Smooth muscle cell (in vitro differentiated cells): ENCODE measurements around the gene BPIFB3. TPM values are rescaled to one million over a fixed set of nuclear protein-coding genes. Genes with fewer than 3 reads are reported as not detected.

Source experiments
- DNase-seq: peaks from one replicate; lab custom pipeline; 2025; ENCODE audit not compliant: unreplicated experiment; lab: John Stamatoyannopoulos, UW
- H2AFZ ChIP-seq: fragments of 200-600 bp; sonication (generic); 2 replicates; pipeline ENCODE4 v1.6.0; 2016; ENCODE audit warnings: antibody characterized with exemption, low read depth, mild to moderate bottlenecking
- H3F3A ChIP-seq: fragments of 200-600 bp; sonication (generic); 2 replicates; pipeline ENCODE4 v1.6.0; 2017; ENCODE audit warnings: antibody characterized with exemption, low read depth
- H3K27ac ChIP-seq: fragments of 200-600 bp; sonication (generic); 2 replicates; pipeline ENCODE4 v1.5.1; 2016; ENCODE audit warnings: low read depth, mild to moderate bottlenecking
- H3K27me3 ChIP-seq: fragments of 200-600 bp; sonication (generic); 2 replicates; pipeline ENCODE4 v1.6.1; 2016; ENCODE audit warnings: low read depth, mild to moderate bottlenecking
- H3K36me3 ChIP-seq: fragments of 200-600 bp; sonication (generic); 2 replicates; pipeline ENCODE4 v1.5.1; 2016; ENCODE audit warnings: low read depth
- H3K4me1 ChIP-seq: fragments of 200-600 bp; sonication (generic); 2 replicates; pipeline ENCODE4 v1.5.1; 2016; ENCODE audit warnings: low read depth
- H3K4me2 ChIP-seq: fragments of 200-600 bp; sonication (generic); 2 replicates; pipeline ENCODE4 v1.6.0; 2016; ENCODE audit warnings: mild to moderate bottlenecking
- H3K4me3 ChIP-seq: fragments of 200-600 bp; sonication (generic); 2 replicates; pipeline ENCODE4 v1.5.1; 2016; ENCODE audit warnings: mild to moderate bottlenecking
- H3K79me2 ChIP-seq: fragments of 200-600 bp; sonication (generic); 2 replicates; pipeline ENCODE4 v1.6.0; 2016; ENCODE audit warnings: low read depth, mild to moderate bottlenecking
- H3K9ac ChIP-seq: fragments of 200-600 bp; sonication (generic); 2 replicates; pipeline ENCODE4 v1.6.0; 2016; ENCODE audit warnings: low read depth
- H3K9me3 ChIP-seq: fragments of 200-600 bp; sonication (generic); replicated peaks from 2 replicates; pipeline ENCODE4 v1.5.1; 2016; ENCODE audit warnings: low read depth
- H4K20me1 ChIP-seq: fragments of 200-600 bp; sonication (generic); 2 replicates; pipeline ENCODE4 v1.6.0; 2016; ENCODE audit warnings: low read depth
- WGBS: methylation state at CpG from one replicate; pipeline ENCODE4 v1.1.7; 2016; ENCODE audit warnings: low lambda C conversion rate; 5-methylcytosine and 5-hydroxymethylcytosine counted together
- polyA plus RNA-seq: library from polyadenylated mRNA; unstranded; fragments of >200 nt; fragmentation: Nextera tagmentation; extraction: Ambion mirVana; gene quantifications from 2 replicates; pipeline ENCODE4 v1.2.1, GENCODE V29; 2016
- total RNA-seq: library from RNA; depleted of rRNA; stranded (reverse); fragments of >200 nt; gene quantifications from 2 replicates; pipeline ENCODE4 v1.2.3, GENCODE V29; 2014
- TF ChIP-seq, protein P1 (sequence below): fragments of 200-600 bp; sonication (generic); IDR thresholded peaks from 2 replicates; pipeline ENCODE4 v1.5.1; 2017; ENCODE audit warnings: borderline replicate concordance, mild to moderate bottlenecking, antibody characterized with exemption; ENCODE audit not compliant: insufficient read depth, poor library complexity, severe bottlenecking

The BPIFB3 gene
- total and polyA plus RNA-seq, 2 experiments from 2014 or later: not detected

DNA sequence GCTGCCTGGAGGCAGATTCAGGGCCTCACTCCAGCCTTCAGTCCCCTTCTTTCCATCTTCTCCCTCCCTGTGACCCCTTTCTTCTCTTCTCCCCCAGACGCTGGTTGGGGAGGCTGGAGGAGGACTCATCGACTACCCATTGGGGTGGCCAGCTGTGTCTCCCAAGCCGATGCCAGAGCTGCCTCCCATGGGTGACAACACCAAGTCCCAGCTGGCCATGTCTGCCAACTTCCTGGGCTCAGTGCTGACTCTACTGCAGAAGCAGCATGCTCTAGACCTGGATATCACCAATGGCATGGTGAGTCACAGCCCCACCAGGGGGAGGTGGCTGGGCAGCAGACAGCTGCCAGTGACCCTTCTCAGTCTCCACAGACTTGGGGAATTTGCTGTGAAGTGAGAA lies 38.7 kb downstream of the BPIFB3 start:
- H3K4me3 ChIP-seq: no peak overlapping the region
- no peaks in the 10 kb centered on the region for H3F3A ChIP-seq
- H3K4me2 ChIP-seq: no peak overlapping the region
- H3K27ac ChIP-seq: no peak overlapping the region
- no peaks in the 10 kb centered on the region for H3K4me1 ChIP-seq
- 80% methylated on average over 3 of the region's 3 CpGs for WGBS
- no peaks in the 10 kb centered on the region for H3K9me3 ChIP-seq
- TF ChIP-seq, protein P1, sequence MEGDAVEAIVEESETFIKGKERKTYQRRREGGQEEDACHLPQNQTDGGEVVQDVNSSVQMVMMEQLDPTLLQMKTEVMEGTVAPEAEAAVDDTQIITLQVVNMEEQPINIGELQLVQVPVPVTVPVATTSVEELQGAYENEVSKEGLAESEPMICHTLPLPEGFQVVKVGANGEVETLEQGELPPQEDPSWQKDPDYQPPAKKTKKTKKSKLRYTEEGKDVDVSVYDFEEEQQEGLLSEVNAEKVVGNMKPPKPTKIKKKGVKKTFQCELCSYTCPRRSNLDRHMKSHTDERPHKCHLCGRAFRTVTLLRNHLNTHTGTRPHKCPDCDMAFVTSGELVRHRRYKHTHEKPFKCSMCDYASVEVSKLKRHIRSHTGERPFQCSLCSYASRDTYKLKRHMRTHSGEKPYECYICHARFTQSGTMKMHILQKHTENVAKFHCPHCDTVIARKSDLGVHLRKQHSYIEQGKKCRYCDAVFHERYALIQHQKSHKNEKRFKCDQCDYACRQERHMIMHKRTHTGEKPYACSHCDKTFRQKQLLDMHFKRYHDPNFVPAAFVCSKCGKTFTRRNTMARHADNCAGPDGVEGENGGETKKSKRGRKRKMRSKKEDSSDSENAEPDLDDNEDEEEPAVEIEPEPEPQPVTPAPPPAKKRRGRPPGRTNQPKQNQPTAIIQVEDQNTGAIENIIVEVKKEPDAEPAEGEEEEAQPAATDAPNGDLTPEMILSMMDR: no peak
- no peaks in the 10 kb centered on the region for H3K79me2 ChIP-seq
- no peak for DNase-seq
- H4K20me1 ChIP-seq: no peaks in the 10 kb centered on the region
- H3K36me3 ChIP-seq: no peaks in the 10 kb centered on the region
- no peak overlapping the region for H2AFZ ChIP-seq
- H3K9ac ChIP-seq: no peak overlapping the region
- no peaks in the 10 kb centered on the region for H3K27me3 ChIP-seq

- H2AFZ ChIP-seq: no peak overlapping the region
- no peaks in the 10 kb centered on the region for H3K4me1 ChIP-seq
- H3K36me3 ChIP-seq: no peaks in the 10 kb centered on the region
- no peaks in the 10 kb centered on the region for H4K20me1 ChIP-seq
- TF ChIP-seq, protein P1: no peak
- H3K27ac ChIP-seq: no peak overlapping the region
- H3K79me2 ChIP-seq: no peaks in the 10 kb centered on the region
- H3K4me2 ChIP-seq: no peak overlapping the region
- WGBS: 88% methylated on average over 1 of the region's 1 CpG
- no peaks in the 10 kb centered on the region for H3F3A ChIP-seq
- no peak overlapping the region for H3K4me3 ChIP-seq
- H3K9ac ChIP-seq: no peak overlapping the region
- no peaks in the 10 kb centered on the region for H3K27me3 ChIP-seq
- no peak for DNase-seq
- H3K9me3 ChIP-seq: no peaks in the 10 kb centered on the region
Observed at GRCh38 chr20:33093074-33093473, 39.4 kb downstream of the BPIFB3 start.

DNA sequence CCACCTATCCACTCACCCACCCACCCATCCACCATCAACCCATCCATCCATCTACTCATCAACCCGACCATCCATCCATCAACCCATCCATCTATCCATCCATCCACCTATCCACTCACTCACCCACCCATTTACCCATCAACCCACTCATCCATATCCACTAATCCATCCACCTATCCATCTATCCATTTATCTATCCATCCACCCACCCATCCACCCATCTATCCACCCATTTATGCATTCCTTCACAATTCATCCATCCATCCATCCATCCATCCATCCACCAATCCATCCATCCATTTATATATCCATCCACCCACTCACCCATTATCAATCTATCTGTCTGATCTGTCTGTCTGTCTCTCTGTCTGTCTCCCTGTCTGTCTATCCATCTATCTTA lies 39.9 kb downstream of the BPIFB3 start:
- H2AFZ ChIP-seq: no peak overlapping the region
- no peaks in the 10 kb centered on the region for H3F3A ChIP-seq
- no peak overlapping the region for H3K4me3 ChIP-seq
- H3K9me3 ChIP-seq: no peaks in the 10 kb centered on the region
- H3K36me3 ChIP-seq: no peaks in the 10 kb centered on the region
- no peaks in the 10 kb centered on the region for H3K27me3 ChIP-seq
- no peaks in the 10 kb centered on the region for H3K79me2 ChIP-seq
- H3K4me1 ChIP-seq: no peaks in the 10 kb centered on the region
- no peaks in the 10 kb centered on the region for H4K20me1 ChIP-seq
- H3K4me2 ChIP-seq: no peak overlapping the region
- no peak for DNase-seq
- no peak overlapping the region for H3K9ac ChIP-seq
- H3K27ac ChIP-seq: no peak overlapping the region
- TF ChIP-seq, protein P1: no peak
- WGBS: 65% methylated on average over 1 of the region's 1 CpG

DNA sequence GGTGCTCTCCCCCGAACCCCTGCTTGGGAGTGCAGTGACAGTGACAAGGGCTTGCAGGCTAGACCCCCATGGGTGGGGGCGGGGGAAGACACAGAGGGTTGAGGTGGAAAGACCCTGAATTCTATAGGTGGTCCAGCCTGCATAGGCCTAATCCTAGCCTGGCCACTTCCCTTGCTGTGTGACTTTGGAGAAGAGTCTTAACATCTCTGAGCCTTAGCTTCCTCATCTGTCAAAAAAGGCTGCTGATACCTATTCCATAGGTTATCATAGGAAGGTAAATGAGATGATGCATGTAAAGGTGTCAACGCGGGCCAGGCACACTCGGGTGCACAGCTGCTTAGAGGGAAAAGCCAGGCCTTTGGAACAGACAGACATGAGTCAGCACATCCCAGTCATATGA lies 41.5 kb downstream of the BPIFB3 start:
- DNase-seq: no peak
- peaks cover 3% of the 10 kb centered on the region for H3K27me3 ChIP-seq
- no peaks in the 10 kb centered on the region for H3K79me2 ChIP-seq
- H3K27ac ChIP-seq: no peak overlapping the region
- no peaks in the 10 kb centered on the region for H3F3A ChIP-seq
- no peak overlapping the region for H3K4me3 ChIP-seq
- no peaks in the 10 kb centered on the region for H3K9me3 ChIP-seq
- no peaks in the 10 kb centered on the region for H4K20me1 ChIP-seq
- no peak overlapping the region for H2AFZ ChIP-seq
- TF ChIP-seq, protein P1: no peak
- no peak overlapping the region for H3K4me2 ChIP-seq
- 92% methylated on average over 5 of the region's 5 CpGs for WGBS
- H3K36me3 ChIP-seq: no peaks in the 10 kb centered on the region
- H3K9ac ChIP-seq: no peak overlapping the region
- H3K4me1 ChIP-seq: no peaks in the 10 kb centered on the region
